ENCODE results near the gene TM4SF1. TPM values are rescaled to one million over a fixed set of nuclear protein-coding genes. Genes with fewer than 3 reads are reported as not detected.

Gene TM4SF1
- total RNA-seq, 4 donors from 2014 or later, result 50.6 to 142 (median 73.8) TPM

DNA sequence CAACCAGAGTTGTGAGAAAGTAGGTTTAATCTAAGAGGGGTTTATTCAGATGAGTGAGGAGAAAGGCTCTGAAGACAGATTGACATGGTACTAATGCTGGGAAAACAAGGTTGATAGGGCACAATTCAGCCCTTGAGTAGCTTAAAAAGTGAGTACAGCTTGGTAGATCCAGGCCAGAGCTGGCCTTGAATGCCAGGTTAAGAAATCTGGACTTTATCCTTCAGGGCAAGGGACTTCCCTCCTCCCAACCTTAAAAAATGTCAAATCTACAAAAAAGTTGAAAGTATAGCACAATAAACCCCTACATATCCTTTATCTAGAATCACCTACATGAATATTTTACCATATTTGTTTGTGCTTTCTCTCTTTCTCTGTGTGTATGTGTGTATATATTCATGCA, 51.9 kb downstream of the TM4SF1 start:
- TF ChIP-seq, protein P1, sequence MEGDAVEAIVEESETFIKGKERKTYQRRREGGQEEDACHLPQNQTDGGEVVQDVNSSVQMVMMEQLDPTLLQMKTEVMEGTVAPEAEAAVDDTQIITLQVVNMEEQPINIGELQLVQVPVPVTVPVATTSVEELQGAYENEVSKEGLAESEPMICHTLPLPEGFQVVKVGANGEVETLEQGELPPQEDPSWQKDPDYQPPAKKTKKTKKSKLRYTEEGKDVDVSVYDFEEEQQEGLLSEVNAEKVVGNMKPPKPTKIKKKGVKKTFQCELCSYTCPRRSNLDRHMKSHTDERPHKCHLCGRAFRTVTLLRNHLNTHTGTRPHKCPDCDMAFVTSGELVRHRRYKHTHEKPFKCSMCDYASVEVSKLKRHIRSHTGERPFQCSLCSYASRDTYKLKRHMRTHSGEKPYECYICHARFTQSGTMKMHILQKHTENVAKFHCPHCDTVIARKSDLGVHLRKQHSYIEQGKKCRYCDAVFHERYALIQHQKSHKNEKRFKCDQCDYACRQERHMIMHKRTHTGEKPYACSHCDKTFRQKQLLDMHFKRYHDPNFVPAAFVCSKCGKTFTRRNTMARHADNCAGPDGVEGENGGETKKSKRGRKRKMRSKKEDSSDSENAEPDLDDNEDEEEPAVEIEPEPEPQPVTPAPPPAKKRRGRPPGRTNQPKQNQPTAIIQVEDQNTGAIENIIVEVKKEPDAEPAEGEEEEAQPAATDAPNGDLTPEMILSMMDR (IDR thresholded peaks at IDR 0.05; ENCODE audit: low read depth), result no peak

DNA sequence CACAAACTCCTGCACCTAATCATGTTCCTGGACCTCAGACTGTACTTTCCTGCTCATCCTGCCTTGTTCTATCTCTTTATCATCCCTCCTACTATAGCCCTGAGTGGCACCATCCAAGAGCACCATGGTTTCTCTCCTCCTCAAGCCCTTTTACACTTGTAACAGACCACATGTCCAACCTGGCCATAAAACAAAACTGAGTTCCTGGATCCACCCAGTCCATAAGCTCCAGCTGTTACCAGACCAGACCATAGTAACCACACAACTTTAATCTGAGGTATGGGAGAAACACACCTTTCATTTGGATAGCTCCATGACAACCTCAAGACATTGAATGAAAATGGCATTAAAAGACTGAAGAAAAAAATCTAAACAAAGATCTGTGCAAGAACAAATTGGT, 53.1 kb downstream of the TM4SF1 start:
- TF ChIP-seq, protein P1 (IDR thresholded peaks at IDR 0.05; ENCODE audit: low read depth), result no peak

GRCh38 chr3:149321640-149322039, 55.8 kb downstream of the TM4SF1 start:
- TF ChIP-seq, protein P1 (IDR thresholded peaks at IDR 0.05; ENCODE audit: low read depth), result no peak

DNA sequence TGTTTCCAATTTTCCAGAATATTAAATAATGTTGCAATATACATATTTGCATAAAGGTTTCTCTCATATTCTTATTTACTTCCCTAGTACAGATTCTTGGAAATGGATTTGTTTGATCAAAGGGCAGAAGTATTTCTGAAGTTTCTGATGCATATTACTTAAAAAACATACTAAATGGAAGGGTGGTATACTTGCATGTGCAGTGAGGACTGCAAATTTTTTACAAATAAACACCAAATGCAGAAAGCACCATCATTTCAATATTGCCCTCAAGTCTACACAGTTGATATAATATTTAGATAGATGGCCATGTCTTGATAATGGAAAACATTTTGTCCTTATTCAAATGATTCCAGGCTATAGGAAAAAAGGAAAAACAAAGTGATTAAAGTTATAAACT, 56.3 kb downstream of the TM4SF1 start:
- TF ChIP-seq, protein P1 (IDR thresholded peaks at IDR 0.05; ENCODE audit: low read depth), result no peak

DNA sequence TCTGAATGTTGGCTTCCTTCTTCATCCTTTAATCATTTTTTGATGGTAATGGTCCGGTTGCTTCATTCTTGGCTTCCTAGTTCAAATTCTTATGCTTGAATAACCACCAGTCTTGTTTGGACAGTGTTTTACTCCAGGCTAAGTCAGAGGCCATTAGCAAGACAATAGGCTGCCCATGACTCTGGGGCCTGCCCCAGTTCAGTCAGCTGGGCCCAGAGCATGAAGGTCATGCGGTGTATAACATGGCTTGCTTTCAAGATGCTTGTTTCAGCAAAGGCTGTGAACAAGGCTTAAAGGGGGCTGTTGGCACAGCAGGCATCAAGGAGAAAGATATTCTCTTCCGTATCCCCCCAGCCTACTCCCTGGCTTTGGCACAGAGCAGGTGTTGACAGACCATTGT, 57.7 kb downstream of the TM4SF1 start:
- TF ChIP-seq, protein P1 (IDR thresholded peaks at IDR 0.05; ENCODE audit: low read depth), result no peak

Other genes with a start within 250 kb of the TM4SF1 start
- 10 to 100 TPM; 18.5 to 43.7 (median 20.4) TPM for gene HPS3, start 248.0 kb downstream of the TM4SF1 start, total RNA-seq
- 10 to 100 TPM in 3 of 4 donors, 1 to 10 TPM in 1; 1.1 to 64.4 (median 44.1) TPM for gene CP, start 155.8 kb downstream of the TM4SF1 start, total RNA-seq
- 10 to 100 TPM in 2 of 4 donors, 1 to 10 TPM in 2; 4.4 to 30.0 (median 13.3) TPM for gene TM4SF18, start 44.0 kb downstream of the TM4SF1 start, total RNA-seq
- not detected for gene TM4SF4, start 97.0 kb upstream of the TM4SF1 start, total RNA-seq